Parathyroid adenoma (tissue), 2 donors: ENCODE measurements around the gene ZDHHC22.
A peak's percentile ranks its signal among the peaks of the same experiment; 100 is the strongest.

Source experiments
- H2AFZ ChIP-seq: fragments of 300-600 bp; sonication (generic); one replicate; pipeline ENCODE4 v1.7.0; 2017; ENCODE audit warnings: antibody characterized with exemption, mild to moderate bottlenecking
- H3K27ac ChIP-seq: fragments of 300-600 bp; sonication (generic); one replicate; pipeline ENCODE4 v1.7.0; 2017
- H3K27me3 ChIP-seq: fragments of 300-600 bp; sonication (generic); one replicate; pipeline ENCODE4 v1.7.0; 2017; ENCODE audit warnings: low read length; ENCODE audit not compliant: control insufficient read depth, insufficient read depth
- H3K36me3 ChIP-seq: fragments of 300-600 bp; sonication (generic); one replicate; pipeline ENCODE4 v1.7.0; 2017; ENCODE audit warnings: low read length; ENCODE audit not compliant: control insufficient read depth, insufficient read depth
- H3K4me1 ChIP-seq: fragments of 300-600 bp; sonication (generic); one replicate; pipeline ENCODE4 v1.7.0; 2017; ENCODE audit warnings: control low read depth
- H3K4me2 ChIP-seq: fragments of 300-600 bp; sonication (generic); one replicate; pipeline ENCODE4 v1.7.0; 2017; ENCODE audit warnings: low read length
- H3K4me3 ChIP-seq: fragments of 300-600 bp; sonication (generic); one replicate; pipeline ENCODE4 v1.7.0; 2017; ENCODE audit warnings: low read depth, low read length
- H3K79me2 ChIP-seq: fragments of 300-600 bp; sonication (generic); one replicate; pipeline ENCODE4 v1.7.0; 2017; ENCODE audit warnings: control low read depth
- H3K9ac ChIP-seq: fragments of 300-600 bp; sonication (generic); one replicate; pipeline ENCODE4 v1.7.0; 2017; ENCODE audit warnings: mild to moderate bottlenecking
- H3K9me3 ChIP-seq: fragments of 300-600 bp; sonication (generic); one replicate; pipeline ENCODE4 v1.7.0; 2017; ENCODE audit warnings: low read length; ENCODE audit not compliant: control insufficient read depth
- TF ChIP-seq, protein P1 (sequence below): fragments of 300-600 bp; sonication (generic); IDR thresholded peaks from one replicate; pipeline ENCODE4 v1.7.0; 2017; ENCODE audit warnings: antibody characterized with exemption, mild to moderate bottlenecking
- donor health status: primary hyperparathyroidism.

ZDHHC22 gene

DNA sequence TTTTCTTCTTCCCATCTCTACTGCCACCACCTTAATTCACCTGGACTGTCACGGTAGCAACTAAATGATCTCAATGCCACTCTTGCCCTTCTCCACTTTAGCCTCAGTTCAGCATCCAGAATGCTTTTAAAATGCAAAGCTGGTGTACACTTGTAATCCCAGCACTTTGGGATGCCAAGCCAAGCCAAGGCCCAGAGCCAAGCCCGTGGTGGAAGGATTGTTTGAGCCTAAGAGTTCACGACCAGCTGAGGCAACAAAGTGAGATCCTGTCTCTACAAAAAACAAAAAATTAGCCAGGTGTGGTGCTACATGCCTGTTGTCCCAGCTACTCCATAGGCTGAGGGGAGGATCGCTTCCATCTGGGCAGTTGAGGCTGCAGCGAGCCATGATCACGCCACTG, 37.6 kb downstream of the ZDHHC22 start:
- Histone ChIP-seq H3K27ac (peak overlapping the region; percentile 78), H3K4me2 (no peak overlapping the region), H3K9ac (no peak overlapping the region), H3K36me3 (no peaks in the 10 kb centered on the region), H3K27me3 (no peaks in the 10 kb centered on the region), H3K4me3 (no peak overlapping the region), H2AFZ (no peak overlapping the region), H3K79me2 (peaks cover 45% of the 10 kb centered on the region), H3K4me1 (peaks cover 29% of the 10 kb centered on the region), H3K9me3 (no peaks in the 10 kb centered on the region)
- TF ChIP-seq, protein P1, sequence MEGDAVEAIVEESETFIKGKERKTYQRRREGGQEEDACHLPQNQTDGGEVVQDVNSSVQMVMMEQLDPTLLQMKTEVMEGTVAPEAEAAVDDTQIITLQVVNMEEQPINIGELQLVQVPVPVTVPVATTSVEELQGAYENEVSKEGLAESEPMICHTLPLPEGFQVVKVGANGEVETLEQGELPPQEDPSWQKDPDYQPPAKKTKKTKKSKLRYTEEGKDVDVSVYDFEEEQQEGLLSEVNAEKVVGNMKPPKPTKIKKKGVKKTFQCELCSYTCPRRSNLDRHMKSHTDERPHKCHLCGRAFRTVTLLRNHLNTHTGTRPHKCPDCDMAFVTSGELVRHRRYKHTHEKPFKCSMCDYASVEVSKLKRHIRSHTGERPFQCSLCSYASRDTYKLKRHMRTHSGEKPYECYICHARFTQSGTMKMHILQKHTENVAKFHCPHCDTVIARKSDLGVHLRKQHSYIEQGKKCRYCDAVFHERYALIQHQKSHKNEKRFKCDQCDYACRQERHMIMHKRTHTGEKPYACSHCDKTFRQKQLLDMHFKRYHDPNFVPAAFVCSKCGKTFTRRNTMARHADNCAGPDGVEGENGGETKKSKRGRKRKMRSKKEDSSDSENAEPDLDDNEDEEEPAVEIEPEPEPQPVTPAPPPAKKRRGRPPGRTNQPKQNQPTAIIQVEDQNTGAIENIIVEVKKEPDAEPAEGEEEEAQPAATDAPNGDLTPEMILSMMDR, result no peak

- H3K27ac ChIP-seq, result no peak overlapping the region
- no peak overlapping the region for H3K4me2 ChIP-seq
- H3K27me3 ChIP-seq, result no peaks in the 10 kb centered on the region
- H3K9me3 ChIP-seq, result no peaks in the 10 kb centered on the region
- no peak overlapping the region for H3K9ac ChIP-seq
- H3K36me3 ChIP-seq, result no peaks in the 10 kb centered on the region
- peaks cover 50% of the 10 kb centered on the region for H3K79me2 ChIP-seq
- TF ChIP-seq, protein P1, result no peak
- peaks cover 30% of the 10 kb centered on the region for H3K4me1 ChIP-seq
- no peak overlapping the region for H2AFZ ChIP-seq
- no peak overlapping the region for H3K4me3 ChIP-seq
Measured at GRCh38 chr14:77103475-77103874, 38.1 kb downstream of the ZDHHC22 start.

- Histone ChIP-seq H3K9me3 (no peaks in the 10 kb centered on the region), H3K4me1 (peaks cover 28% of the 10 kb centered on the region), H3K79me2 (peaks cover 50% of the 10 kb centered on the region), H3K9ac (no peak overlapping the region), H3K27ac (no peak overlapping the region), H3K4me2 (no peak overlapping the region), H3K27me3 (no peaks in the 10 kb centered on the region), H2AFZ (no peak overlapping the region), H3K36me3 (no peaks in the 10 kb centered on the region), H3K4me3 (no peak overlapping the region)
- TF ChIP-seq, protein P1, result no peak
Measured at GRCh38 chr14:77102154-77102553, 39.4 kb downstream of the ZDHHC22 start.

DNA sequence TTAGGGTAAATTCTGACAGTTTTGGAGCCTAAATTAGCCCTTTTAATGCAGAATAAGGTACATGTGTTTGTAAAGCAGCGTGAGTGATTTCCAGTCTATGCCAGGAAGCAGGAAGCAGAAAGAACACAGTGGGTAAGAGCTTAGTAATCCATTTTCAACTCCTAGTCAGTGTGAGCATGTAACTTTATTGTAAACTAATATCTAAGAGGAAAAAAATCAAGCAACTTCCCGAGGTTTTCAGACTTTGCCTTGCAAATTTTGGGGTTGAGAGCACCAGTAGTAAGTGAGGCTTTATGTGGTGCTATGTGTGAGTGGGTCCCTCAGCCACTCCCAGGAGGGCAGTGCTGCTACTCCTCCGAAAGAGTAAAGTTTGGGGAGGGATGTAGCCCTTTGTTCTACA, 40.6 kb downstream of the ZDHHC22 start:
- Histone ChIP-seq H3K27ac (peak overlapping the region; percentile 98), H3K4me3 (no peak overlapping the region), H3K9me3 (no peaks in the 10 kb centered on the region), H3K9ac (no peak overlapping the region), H2AFZ (no peak overlapping the region), H3K79me2 (peaks cover 44% of the 10 kb centered on the region), H3K27me3 (no peaks in the 10 kb centered on the region), H3K36me3 (no peaks in the 10 kb centered on the region), H3K4me2 (peak overlapping the region; percentile 13), H3K4me1 (peaks cover 29% of the 10 kb centered on the region)
- TF ChIP-seq, protein P1, result no peak

DNA sequence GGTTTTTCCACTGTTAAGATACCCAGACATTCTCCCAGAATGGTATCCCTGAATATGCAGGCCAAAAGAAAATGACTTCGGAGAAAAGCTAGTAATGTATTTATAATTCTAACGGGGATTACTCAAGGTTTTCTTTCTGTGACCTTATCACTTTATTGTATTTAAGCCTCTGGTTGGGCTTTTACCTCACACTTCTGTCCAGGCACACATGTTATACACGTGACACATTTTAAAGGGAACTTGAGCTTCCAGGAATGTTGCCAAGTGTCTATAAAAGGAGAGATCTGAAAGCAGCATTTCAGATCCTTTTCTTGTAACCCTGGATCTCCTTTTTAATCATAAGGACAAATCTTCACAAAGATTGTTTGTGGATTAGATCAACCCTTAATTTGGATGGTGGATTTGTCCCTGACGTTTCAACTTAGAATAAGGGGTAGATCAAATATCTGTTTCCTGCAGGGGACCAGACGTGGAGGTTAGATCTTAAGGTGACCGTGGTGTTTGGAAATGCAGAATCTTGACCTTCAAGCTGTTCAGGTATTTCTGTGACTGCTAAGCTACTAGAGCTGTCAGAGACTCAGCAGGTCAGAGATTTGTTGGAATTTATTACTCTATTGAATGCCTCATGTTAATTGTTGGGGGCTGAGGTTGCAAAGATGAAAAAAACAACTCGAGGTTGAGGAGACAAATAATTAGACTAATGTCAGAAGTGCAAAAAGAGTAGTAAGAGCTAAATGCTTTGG, 42.0 kb downstream of the ZDHHC22 start:
- H3K36me3 ChIP-seq, result no peaks in the 10 kb centered on the region
- peaks cover 20% of the 10 kb centered on the region for H3K4me1 ChIP-seq
- H3K4me2 ChIP-seq, result peak overlapping the region; percentile 90
- H3K9ac ChIP-seq, result no peak overlapping the region
- no peak overlapping the region for H2AFZ ChIP-seq
- no peaks in the 10 kb centered on the region for H3K9me3 ChIP-seq
- peak overlapping the region; percentile 100 for H3K4me3 ChIP-seq
- H3K27ac ChIP-seq, result peak overlapping the region; percentile 98
- TF ChIP-seq, protein P1, result no peak
- H3K27me3 ChIP-seq, result no peaks in the 10 kb centered on the region
- H3K79me2 ChIP-seq, result peaks cover 44% of the 10 kb centered on the region
